Muscle of leg (tissue), 11 donors: ENCODE results near the gene ANXA3. TPM values are rescaled to one million over a fixed set of nuclear protein-coding genes. Genes with fewer than 3 reads are reported as not detected.

Experiments
- DNase-seq: peaks from one replicate; pipeline ENCODE4 v3.0.0; 2013
- H3K27ac ChIP-seq: one replicate; pipeline ENCODE4 v1.5.1; 2013; ENCODE audit warnings: mild to moderate bottlenecking, low read length, control low read depth
- H3K27me3 ChIP-seq: one replicate; pipeline ENCODE4 v1.6.1; 2013; ENCODE audit warnings: low read length; ENCODE audit not compliant: control insufficient read depth, insufficient read depth
- H3K36me3 ChIP-seq: one replicate; pipeline ENCODE4 v1.6.1; 2013; ENCODE audit warnings: low read length; ENCODE audit not compliant: control insufficient read depth, insufficient read depth
- H3K4me1 ChIP-seq: one replicate; pipeline ENCODE4 v1.6.1; 2013; ENCODE audit warnings: low read length; ENCODE audit not compliant: control insufficient read depth, insufficient read depth
- H3K4me3 ChIP-seq: one replicate; pipeline ENCODE4 v1.5.1; 2013; ENCODE audit warnings: low read length, control low read depth
- H3K9me3 ChIP-seq: replicated peaks from 2 replicates; pipeline ENCODE4 v1.6.1; 2013; ENCODE audit warnings: low read depth, low read length; ENCODE audit not compliant: control insufficient read depth
- WGBS: methylation state at CpG from one replicate; pipeline ENCODE4 v1.1.5; 2013; ENCODE audit warnings: missing lambda C conversion rate; ENCODE audit not compliant: insufficient coverage; 5-methylcytosine and 5-hydroxymethylcytosine counted together
- polyA plus RNA-seq, 8 donors: library from polyadenylated mRNA; unstranded; fragments of 120-200 nt; gene quantifications; one replicate each; pipeline versions ENCODE4 v1.2.1 to v1.2.3, GENCODE V29; 2013; ENCODE audit warnings: inconsistent platforms in 1 of 8, low replicate concordance in 1 of 8; ENCODE audit not compliant: insufficient read length in 8 of 8, insufficient read depth in 1 of 8
- total RNA-seq: library from RNA; stranded (reverse); fragments of 120-200 nt; gene quantifications from one replicate; pipeline ENCODE4 v1.2.4, GENCODE V29; 2013

ANXA3 gene
- total and polyA plus RNA-seq, 9 donors: 6.0 to 15.9 (median 8.4) TPM

DNA sequence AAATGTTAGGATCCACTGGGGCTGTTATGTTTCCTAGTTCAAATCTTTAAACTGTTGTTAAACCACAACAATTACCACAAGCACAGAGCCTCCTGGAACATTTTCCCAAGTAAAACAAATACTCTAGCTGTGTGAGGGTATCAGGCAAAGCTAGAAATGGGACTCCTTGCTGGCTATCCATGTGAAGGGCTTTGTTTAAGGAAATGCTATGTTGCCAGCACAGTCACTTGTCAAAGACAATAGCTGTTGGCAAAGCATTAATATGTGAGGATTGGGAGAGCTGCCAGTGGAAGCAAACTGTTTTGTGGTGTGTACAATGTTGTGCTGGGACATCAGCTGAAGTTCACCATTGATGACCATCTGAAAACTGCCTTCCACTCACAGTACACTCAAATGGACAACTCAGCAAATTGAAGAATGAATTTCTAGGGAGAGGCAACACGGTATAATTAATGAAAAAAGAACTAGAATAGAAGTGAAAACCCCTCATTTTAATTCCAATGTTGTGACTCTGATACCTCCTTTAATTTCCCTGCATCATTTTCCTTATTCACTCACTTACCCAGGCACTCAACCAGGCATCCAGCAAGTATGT, 100.8 kb downstream of the ANXA3 start:
- H3K9me3 ChIP-seq: no peaks in the 10 kb centered on the region
- no peak overlapping the region for H3K4me3 ChIP-seq
- H3K27ac ChIP-seq: no peak overlapping the region
- DNase-seq: peak; percentile 45
- H3K27me3 ChIP-seq: no peaks in the 10 kb centered on the region
- peaks cover 6% of the 10 kb centered on the region for H3K4me1 ChIP-seq
- H3K36me3 ChIP-seq: no peaks in the 10 kb centered on the region
- WGBS: no CpG with 5 or more reads among the region's 1 CpG

DNA sequence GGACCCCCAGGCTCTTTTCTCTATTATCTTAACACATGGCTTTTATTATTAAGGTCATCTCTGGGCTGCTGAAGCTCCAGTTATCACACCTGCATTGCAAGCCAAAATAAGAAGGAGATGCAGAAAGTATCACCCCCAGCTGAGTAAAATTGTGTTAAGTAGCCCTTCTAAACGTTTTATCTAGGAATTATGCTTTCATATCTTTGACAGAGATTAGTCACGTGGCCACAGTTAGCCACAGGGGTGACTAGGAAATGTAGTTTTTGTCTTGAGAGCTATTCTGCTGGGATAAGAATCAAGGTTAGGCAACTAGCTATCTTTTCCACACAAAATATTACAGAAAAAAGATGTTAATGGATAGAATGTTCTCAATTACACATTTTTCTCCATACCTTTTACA, 102.1 kb downstream of the ANXA3 start:
- Histone ChIP-seq H3K4me1 (peaks cover 6% of the 10 kb centered on the region), H3K36me3 (no peaks in the 10 kb centered on the region), H3K4me3 (no peak overlapping the region), H3K27me3 (no peaks in the 10 kb centered on the region), H3K27ac (no peak overlapping the region), H3K9me3 (no peaks in the 10 kb centered on the region)
- WGBS: no CpG with 5 or more reads among the region's 2 CpGs
- DNase-seq: no peak

DNA sequence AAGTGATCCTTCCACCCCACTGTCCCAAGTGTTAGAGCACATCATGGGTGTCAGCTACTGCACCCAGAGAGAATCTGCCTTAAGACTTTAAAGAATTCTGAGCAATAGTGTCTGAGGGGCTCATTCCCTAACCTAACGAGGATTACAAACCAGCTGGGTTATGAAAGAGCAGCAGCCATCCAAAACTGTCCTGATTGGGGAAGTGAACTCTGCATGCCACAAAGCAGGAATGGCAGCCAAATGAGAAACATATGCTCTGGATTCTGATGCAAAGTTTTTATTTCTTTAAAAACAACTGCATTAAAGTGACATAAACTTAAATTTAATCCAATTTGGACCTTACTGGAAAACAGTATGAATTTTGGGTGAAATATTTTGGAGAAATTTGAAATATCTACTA, 103.2 kb downstream of the ANXA3 start:
- no peak overlapping the region for H3K4me3 ChIP-seq
- peak overlapping the region; percentile 0 for H3K27ac ChIP-seq
- WGBS: no CpG with 5 or more reads among the region's 1 CpG

DNA sequence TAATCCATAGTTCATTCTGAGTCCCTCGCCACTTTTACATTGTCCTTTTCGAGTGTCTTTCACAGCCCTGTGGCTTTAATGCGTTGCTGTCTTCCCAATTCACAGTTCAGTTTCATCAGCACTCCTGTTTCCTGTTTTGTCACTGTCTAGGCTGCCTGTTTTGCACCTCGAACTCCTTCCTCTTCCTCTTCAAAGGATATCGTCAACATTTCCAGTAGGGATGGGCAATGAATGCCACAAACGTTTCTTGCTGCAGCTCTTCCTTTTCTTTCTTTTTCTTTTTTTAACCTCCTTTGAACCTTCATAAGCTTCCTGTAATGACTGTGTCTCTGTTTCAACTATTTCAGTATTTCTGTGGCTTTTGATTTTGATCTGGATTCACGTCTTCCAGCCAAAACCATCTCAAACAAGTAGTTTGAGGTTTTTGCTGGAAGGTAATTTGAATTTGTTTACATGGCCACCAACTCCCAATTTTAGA, 105.4 kb downstream of the ANXA3 start:
- Histone ChIP-seq H3K9me3 (no peaks in the 10 kb centered on the region), H3K4me1 (peaks cover 12% of the 10 kb centered on the region), H3K27me3 (no peaks in the 10 kb centered on the region), H3K27ac (peak overlapping the region; percentile 72), H3K4me3 (no peak overlapping the region), H3K36me3 (no peaks in the 10 kb centered on the region)
- 86% methylated on average over 5 of the region's 7 CpGs for WGBS
- DNase-seq: peak; percentile 82

More for the DNA sequence above, 103.2 kb downstream of the ANXA3 start:
- Histone ChIP-seq H3K4me1 (peaks cover 9% of the 10 kb centered on the region), H3K9me3 (no peaks in the 10 kb centered on the region), H3K27me3 (no peaks in the 10 kb centered on the region), H3K36me3 (no peaks in the 10 kb centered on the region)
- DNase-seq: peak; percentile 83

- Histone ChIP-seq H3K27me3 (no peaks in the 10 kb centered on the region), H3K9me3 (no peaks in the 10 kb centered on the region), H3K27ac (no peak overlapping the region), H3K4me3 (no peak overlapping the region), H3K36me3 (no peaks in the 10 kb centered on the region), H3K4me1 (peaks cover 12% of the 10 kb centered on the region)
- WGBS: no CpG with 5 or more reads among the region's 1 CpG
- peak; percentile 32 for DNase-seq
Measured at GRCh38 chr4:78659264-78659663, 107.7 kb downstream of the ANXA3 start.

GRCh38 chr4:78659665-78660064, 108.1 kb downstream of the ANXA3 start:
- no CpG with 5 or more reads among the region's 1 CpG for WGBS
- H3K4me1 ChIP-seq: peaks cover 9% of the 10 kb centered on the region
- no peak overlapping the region for H3K27ac ChIP-seq
- H3K27me3 ChIP-seq: no peaks in the 10 kb centered on the region
- H3K4me3 ChIP-seq: no peak overlapping the region
- no peak for DNase-seq
- H3K9me3 ChIP-seq: no peaks in the 10 kb centered on the region
- H3K36me3 ChIP-seq: no peaks in the 10 kb centered on the region

Other genes starting within 250 kb of the ANXA3 start
- gene BMP2K, start 224.6 kb downstream of the ANXA3 start, total RNA-seq: 22.4 TPM
- gene BMP2K, start 224.6 kb downstream of the ANXA3 start, polyA plus RNA-seq: 10 to 100 TPM; 11.4 to 20.7 (median 14.9) TPM